NCI-H1417 (cell line): ENCODE data around the gene SORCS1.

Source experiments
- DNase-seq, 3 experiments: peaks; one replicate each; lab custom pipeline; 2025; lab: John Stamatoyannopoulos, UW

Gene SORCS1

GRCh38 chr10:106534441-106534840, 630.1 kb downstream of the SORCS1 start:
- DNase-seq = no peak

DNA sequence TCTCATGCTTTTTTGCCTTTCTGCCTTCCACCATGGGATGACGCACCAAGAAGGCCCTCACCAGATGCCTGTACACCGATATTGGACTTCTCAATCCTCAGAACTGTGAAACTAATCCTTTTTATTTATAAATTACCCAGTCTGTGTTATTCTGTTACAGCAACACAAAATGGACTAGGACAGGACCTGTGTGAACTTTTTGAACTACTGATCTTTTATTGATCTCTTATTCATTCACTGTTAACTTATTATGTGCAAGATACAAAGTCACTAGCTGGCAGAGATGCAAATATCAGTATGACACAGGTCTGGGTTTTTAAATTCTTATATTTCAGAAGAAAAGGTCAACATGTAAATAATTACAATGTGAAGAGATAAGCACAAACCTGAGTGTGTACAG, 635.8 kb downstream of the SORCS1 start:
- no peak for DNase-seq

GRCh38 chr10:106525835-106526234, 638.7 kb downstream of the SORCS1 start:
- DNase-seq = no peak
